ENCODE data around the gene FAM171A2.

DNA sequence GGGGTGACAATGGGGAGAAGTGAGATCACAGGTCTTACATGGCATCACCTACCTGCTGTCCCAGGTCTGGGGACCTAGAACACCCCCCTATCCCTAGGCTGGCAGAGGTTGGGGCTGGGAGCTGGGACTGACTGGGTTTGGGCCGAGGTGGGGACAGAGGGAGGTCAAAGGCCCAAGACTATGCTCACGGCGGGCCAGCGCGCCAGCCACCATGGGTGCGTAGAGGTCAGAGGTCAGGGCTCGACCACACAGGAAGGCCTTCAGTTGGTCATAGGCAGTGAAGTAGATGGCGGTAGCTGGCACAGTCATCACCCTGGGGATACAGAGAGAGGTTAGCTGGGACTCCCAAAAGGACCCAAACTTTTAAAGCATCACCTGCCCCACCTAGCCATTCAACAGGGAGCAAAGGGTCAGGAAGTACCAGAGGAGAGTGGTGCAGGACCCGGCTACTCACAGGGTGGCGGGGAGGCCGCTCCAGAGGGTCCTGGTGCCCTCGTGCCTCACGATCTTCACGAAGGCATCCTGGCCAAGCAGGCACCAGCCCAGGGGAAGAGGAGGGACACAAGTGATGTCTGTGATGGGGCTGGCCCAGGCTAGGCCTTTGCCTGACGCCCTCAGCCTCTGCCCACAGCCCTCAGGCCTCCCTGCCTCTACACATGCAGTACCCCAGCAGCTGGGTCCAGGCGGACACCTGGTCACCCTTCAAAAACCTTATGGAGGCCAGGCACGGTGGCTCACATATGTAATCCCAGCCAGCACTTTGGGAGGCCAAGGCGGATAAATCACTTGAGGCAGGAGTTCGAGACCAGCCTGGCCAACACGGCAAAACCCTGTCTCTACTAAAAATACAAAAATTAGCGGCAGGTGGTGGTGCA, 42.2 kb downstream of the FAM171A2 start:
- TF ChIP-seq CTCF (conservative IDR thresholded peaks at IDR 0.05; ENCODE audit: low read depth, low read length) (no peak), CHD1 (IDR thresholded peaks at IDR 0.05; ENCODE audit: low read depth, low read length) (no peak), MAZ (IDR thresholded peaks at IDR 0.05; ENCODE audit: borderline replicate concordance, low read depth, low read length) (no peak), POLR2A (IDR thresholded peaks at IDR 0.05; ENCODE audit: low read depth, low read length) (no peak), RAD21 (IDR thresholded peaks at IDR 0.05; ENCODE audit: low read length) (no peak), MXI1 (IDR thresholded peaks at IDR 0.05; ENCODE audit: borderline replicate concordance, low read depth, low read length) (no peak)
- TF ChIP-seq, protein P1, sequence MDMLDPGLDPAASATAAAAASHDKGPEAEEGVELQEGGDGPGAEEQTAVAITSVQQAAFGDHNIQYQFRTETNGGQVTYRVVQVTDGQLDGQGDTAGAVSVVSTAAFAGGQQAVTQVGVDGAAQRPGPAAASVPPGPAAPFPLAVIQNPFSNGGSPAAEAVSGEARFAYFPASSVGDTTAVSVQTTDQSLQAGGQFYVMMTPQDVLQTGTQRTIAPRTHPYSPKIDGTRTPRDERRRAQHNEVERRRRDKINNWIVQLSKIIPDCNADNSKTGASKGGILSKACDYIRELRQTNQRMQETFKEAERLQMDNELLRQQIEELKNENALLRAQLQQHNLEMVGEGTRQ (IDR thresholded peaks at IDR 0.05; ENCODE audit: low read depth, low read length): no peak

Measured in IMR-90 (cell line).